K562 (cell line): ENCODE data around the gene BNIP5. TPM values are rescaled to one million over a fixed set of nuclear protein-coding genes. Genes with fewer than 3 reads are reported as not detected.

Experiments used
- ATAC-seq: fragments of 200-7000 bp; cut with Tn5 transposase; 3 replicates; pipeline ENCODE4 v1.9.1; 2020; ENCODE audit warnings: moderate library complexity
- BruUV-seq: library from RNA; stranded (reverse); fragments of 400-500 nt; replicated peaks from 2 replicates; lab custom pipeline; 2021; lab: Mats Ljungman, UMichigan
- CTCF ChIA-PET: fragments of 300-600 bp; formaldehyde crosslinking; extraction: SDS; loops from one replicate; lab custom pipeline; 2021; ENCODE audit warnings: low intra/inter-chr PET ratio; lab: Yijun Ruan, JAX
- POLR2A ChIA-PET: fragments of 300-600, 350-650 bp; sonication (Branson Sonifier 250); formaldehyde crosslinking; extraction: SDS; loops from one replicate; lab custom pipeline; 2021; ENCODE audit warnings: antibody characterized with exemption, inconsistent platforms; lab: Yijun Ruan, JAX
- DNase-seq, 4 experiments: peaks; one replicate each; pipeline versions ENCODE4 v3.0.0 to v3.0.0-alpha.2; 2011 to 2018; ENCODE audit warnings: low spot score in 3 of 4, mixed read lengths in 3 of 4; ENCODE audit errors: extremely low read depth in 1 of 4
- FAIRE-seq: peaks from 2 replicates; lab custom pipeline; 2011; peaks lifted over from hg19 to GRCh38; lab: Jason Lieb, UNC
- H2AFZ ChIP-seq: 2 replicates; pipeline ENCODE4 v1.6.0; 2011; ENCODE audit warnings: low read depth, low read length, control low read depth, inconsistent platforms
- H3K27ac ChIP-seq: fragments of 200-600 bp; 3 replicates; pipeline ENCODE4 v1.8.0; 2011; ENCODE audit warnings: low read depth, mild to moderate bottlenecking, control low read depth, inconsistent platforms, low read length, moderate library complexity, mixed read lengths; ENCODE audit errors: extremely low read depth
- H3K27me3 ChIP-seq, 2 experiments: fragments of 300-600 bp in 1 of 2; 2 replicates in 1 of 2; 3 replicates in 1 of 2; pipeline versions ENCODE4 v1.6.0 to v1.8.0; 2011; ENCODE audit warnings: inconsistent platforms in 2 of 2, low read length in 2 of 2, mild to moderate bottlenecking in 1 of 2, mixed read lengths in 1 of 2, moderate library complexity in 1 of 2; ENCODE audit not compliant: control insufficient read depth in 2 of 2, insufficient read depth in 2 of 2
- H3K36me3 ChIP-seq: fragments of 300-600 bp; 3 replicates; pipeline ENCODE4 v1.8.0; 2011; ENCODE audit warnings: mild to moderate bottlenecking, low read length, inconsistent platforms; ENCODE audit not compliant: control insufficient read depth, insufficient read depth
- H3K4me1 ChIP-seq, 2 experiments: fragments of 200-600 bp in 1 of 2; replicated peaks in 1 of 2; 2 replicates in 1 of 2; 3 replicates in 1 of 2; pipeline versions ENCODE4 v1.5.1 to v1.8.0; 2011; ENCODE audit warnings: inconsistent platforms in 2 of 2, low read length in 2 of 2, mild to moderate bottlenecking in 1 of 2, mixed read lengths in 1 of 2, moderate library complexity in 1 of 2; ENCODE audit not compliant: control insufficient read depth in 2 of 2, insufficient read depth in 2 of 2
- H3K4me2 ChIP-seq: 2 replicates; pipeline ENCODE4 v1.6.1; 2011; ENCODE audit warnings: low read length, control low read depth, inconsistent platforms, mixed read lengths; ENCODE audit not compliant: insufficient read depth
- H3K4me3 ChIP-seq: fragments of 200-600 bp; sonication (generic), shearing (Covaris generic); 2 replicates; pipeline ENCODE4 v1.5.1; 2016; ENCODE audit warnings: control low read depth, inconsistent platforms
- H3K79me2 ChIP-seq: fragments of 200-600 bp; 3 replicates; pipeline ENCODE4 v1.8.0; 2011; ENCODE audit warnings: low read length, inconsistent platforms; ENCODE audit not compliant: control insufficient read depth, insufficient read depth
- H3K9ac ChIP-seq, 2 experiments: 2 replicates each; pipeline versions ENCODE4 v1.6.0 to v1.6.1; 2011; ENCODE audit warnings: low read depth in 2 of 2, low read length in 2 of 2, control low read depth in 1 of 2, inconsistent platforms in 1 of 2, mild to moderate bottlenecking in 1 of 2, mixed read lengths in 1 of 2; ENCODE audit not compliant: insufficient read depth in 1 of 2
- H3K9me1 ChIP-seq: one replicate; pipeline ENCODE4 v1.6.0; 2011; ENCODE audit warnings: inconsistent platforms, mild to moderate bottlenecking, low read length, moderate library complexity; ENCODE audit not compliant: control insufficient read depth, insufficient read depth
- H3K9me3 ChIP-seq: replicated peaks from 2 replicates; pipeline ENCODE4 v1.5.1; 2011; ENCODE audit warnings: low read depth, low read length, inconsistent platforms; ENCODE audit not compliant: control insufficient read depth, insufficient read depth
- H4K20me1 ChIP-seq: replicated peaks from 2 replicates; pipeline ENCODE4 v1.6.1; 2011; ENCODE audit warnings: low read length, inconsistent platforms, mixed read lengths; ENCODE audit not compliant: control insufficient read depth, insufficient read depth
- ATF7 ChIP-seq: fragments of 450-650 bp; IDR thresholded peaks from 2 replicates; pipeline ENCODE4 v1.7.1; 2014; ENCODE audit warnings: mild to moderate bottlenecking, moderate library complexity
- BACH1 ChIP-seq: fragments of 200-800 bp; sonication (Bioruptor generic); IDR thresholded peaks from 2 replicates; pipeline ENCODE4 v1.6.1; 2016; ENCODE audit warnings: missing genetic modification characterization, missing compliant biosample characterization
- BCOR ChIP-seq: fragments of 450-650 bp; IDR thresholded peaks from 2 replicates; pipeline ENCODE4 v1.6.1; 2016
- CHD4 ChIP-seq: fragments of 200-600 bp; sonication (generic); IDR thresholded peaks from 3 replicates; pipeline ENCODE4 v1.6.1; 2012; ENCODE audit warnings: low read depth, mild to moderate bottlenecking, mixed read lengths, low read length, inconsistent platforms; ENCODE audit not compliant: insufficient read depth, insufficient replicate concordance, poor library complexity, severe bottlenecking
- FOSL1 ChIP-seq: fragments of 200-800 bp; sonication (Bioruptor generic); conservative IDR thresholded peaks from 2 replicates; pipeline ENCODE4 v1.6.1; 2016; ENCODE audit warnings: missing genetic modification characterization, missing compliant biosample characterization
- GABPB1 ChIP-seq: sonication (generic); formaldehyde crosslinking; IDR thresholded peaks from 2 replicates; pipeline ENCODE4 v1.8.0; 2022; ENCODE audit warnings: mild to moderate bottlenecking, missing genetic modification reagents
- KDM1A ChIP-seq, 2 experiments: fragments of 450-650 bp; IDR thresholded peaks; 2 replicates each; pipeline ENCODE4 v1.6.1; 2016; ENCODE audit warnings: mild to moderate bottlenecking in 2 of 2
- KDM2B ChIP-seq: fragments of 250-450 bp; sonication (Bioruptor Pico); IDR thresholded peaks from 2 replicates; pipeline ENCODE4 v1.8.0; 2021; ENCODE audit warnings: mild to moderate bottlenecking, moderate library complexity
- MLLT1 ChIP-seq, 2 experiments: fragments of 450-650 bp; IDR thresholded peaks; 2 replicates each; pipeline ENCODE4 v1.6.1; 2016
- MYBL2 ChIP-seq, 2 experiments: fragments of 450-650 bp in 1 of 2; sonication (generic) in 1 of 2; formaldehyde crosslinking in 1 of 2; IDR thresholded peaks; 2 replicates each; pipeline versions ENCODE4 v1.6.1 to v1.8.1; 2017 to 2022; ENCODE audit warnings: borderline replicate concordance in 1 of 2, inconsistent platforms in 1 of 2, low read depth in 1 of 2, mild to moderate bottlenecking in 1 of 2, missing genetic modification reagents in 1 of 2, moderate library complexity in 1 of 2
- PRPF4 ChIP-seq: fragments of 200-400 bp; formaldehyde crosslinking; IDR thresholded peaks from one replicate; pipeline ENCODE4 v1.6.1; 2017; ENCODE audit warnings: low read length, low read depth, mild to moderate bottlenecking; ENCODE audit not compliant: insufficient read depth, poor library complexity, severe bottlenecking
- PTTG1 ChIP-seq: fragments of 450-650 bp; IDR thresholded peaks from 2 replicates; pipeline ENCODE4 v1.6.1; 2016; ENCODE audit warnings: low read depth, mild to moderate bottlenecking, missing genetic modification characterization, missing compliant biosample characterization
- RCOR1 ChIP-seq, 2 experiments: IDR thresholded peaks; 2 replicates each; pipeline ENCODE4 v1.6.1; 2012; ENCODE audit warnings: low read depth in 2 of 2, low read length in 2 of 2, borderline replicate concordance in 1 of 2, improper control_type of control experiment in 1 of 2
- SAP30 ChIP-seq: fragments of 200-600 bp; sonication (generic); IDR thresholded peaks from 2 replicates; pipeline ENCODE4 v1.6.1; 2012; ENCODE audit warnings: borderline replicate concordance, low read depth, mild to moderate bottlenecking, moderate library complexity, low read length, control low read depth, inconsistent platforms; ENCODE audit not compliant: insufficient read depth, poor library complexity, severe bottlenecking
- SFPQ ChIP-seq: fragments of 200-400 bp; formaldehyde crosslinking; IDR thresholded peaks from 2 replicates; pipeline ENCODE4 v1.6.1; 2017; ENCODE audit warnings: mild to moderate bottlenecking, low read depth, low read length, moderate library complexity
- U2AF2 ChIP-seq: fragments of 200-400 bp; formaldehyde crosslinking; optimal IDR thresholded peaks from 2 replicates; pipeline ENCODE3; 2017; ENCODE audit warnings: low read depth, mild to moderate bottlenecking, low read length
- ZNF253 ChIP-seq: fragments of 250-450 bp; sonication (Bioruptor Pico); conservative IDR thresholded peaks from 2 replicates; pipeline ENCODE4 v1.6.1; 2021; ENCODE audit warnings: mild to moderate bottlenecking
- ZNF764 ChIP-seq: fragments of 250-450 bp; sonication (Bioruptor Pico); IDR thresholded peaks from 2 replicates; pipeline ENCODE4 v1.4.0; 2020; ENCODE audit warnings: low read depth, mild to moderate bottlenecking, moderate library complexity
- WGBS: fragments of 100-300 bp; shearing (Covaris generic); methylation state at CpG from one replicate; pipeline ENCODE4 v1.1.6; 2016; ENCODE audit warnings: low coverage, mixed read lengths; ENCODE audit not compliant: insufficient coverage; ENCODE audit errors: missing lambda C conversion rate; 5-methylcytosine and 5-hydroxymethylcytosine counted together
- in situ Hi-C: fragments of 300-500 bp; cut with MboI; formaldehyde crosslinking; loops from 4 replicates; pipeline ENCODE4 v1.15.0; 2018; ENCODE audit warnings: inconsistent platforms, mixed read lengths
- intact Hi-C: fragments of 100-400 bp; cut with micrococcal nuclease; formaldehyde crosslinking; loops from 2 replicates; pipeline ENCODE4 v1.14.2; 2022
- polyA plus RNA-seq, 8 experiments: library from polyadenylated mRNA; depleted of rRNA in 4 of 8; stranded (reverse) in 5 of 8; unstranded in 3 of 8; fragments of >200 nt; fragmentation: Nextera tagmentation in 2 of 8; fragmentation: Illumina TruSeq in 1 of 8; extraction: Ambion mirVana in 2 of 8; extraction: Trizol in 1 of 8; gene quantifications; 2 replicates each; pipeline versions ENCODE4 v1.2.1 to v1.2.3, GENCODE V29; 2011 to 2014; ENCODE audit warnings: inconsistent platforms in 1 of 8, missing spikeins in 1 of 8
- total RNA-seq, 7 experiments: library from RNA; depleted of rRNA in 6 of 7; stranded (reverse); fragments of >200 nt in 6 of 7; fragmentation: Illumina TruSeq in 2 of 7; extraction: Trizol in 2 of 7; gene quantifications; 2 replicates each; pipeline versions ENCODE4 v1.2.1 to v1.2.3, GENCODE V29; 2011 to 2021; ENCODE audit warnings: low replicate concordance in 1 of 7

The BNIP5 gene
- total and polyA plus RNA-seq, 9 of the 15 experiments (the other 6 are each of a cell fraction or from before 2014, with no cell fraction given), result not detected

- no peak for TF ChIP-seq SFPQ
- TF ChIP-seq CHD4, result no peak
- TF ChIP-seq RCOR1 (IDR thresholded peaks at IDR 0.05; ENCODE audit: borderline replicate concordance in 1 of 2, low read depth in 2 of 2, low read length in 2 of 2), result no peak
- no peak for TF ChIP-seq GABPB1 (CRISPR knock-in tag)
- TF ChIP-seq ATF7, result 0 out of 2 replicates have a peak, but pooled peaks have one; percentile 22
These were observed 1.1 kb upstream of the BNIP5 start (continued) for GRCh38 chr6:36337814-36338213.

- POLR2A ChIA-PET, result no interaction called here
- intact Hi-C loops, result no loop called here
- TF ChIP-seq MYBL2 (IDR thresholded peaks at IDR 0.05; ENCODE audit: low read depth) (no peak), MYBL2 (CRISPR knock-in tag; IDR thresholded peaks at IDR 0.05; ENCODE audit: borderline replicate concordance) (no peak), KDM1A (IDR thresholded peaks at IDR 0.05) (peak; percentile 44 to 64; a peak in 3 of 4 replicates), U2AF2 (no peak), BACH1 (no peak), ZNF764 (CRISPR knock-in tag) (no peak), ZNF253 (CRISPR knock-in tag) (no peak), BCOR (peak; percentile 50; the same call in 1 of the 2 replicates), PRPF4 (no peak), FOSL1 (tag) (no peak), MLLT1 (IDR thresholded peaks at IDR 0.05) (no peak), KDM2B (CRISPR knock-in tag) (no peak), PTTG1 (tag) (no peak), SAP30 (no peak)
These were observed 429 bp downstream of the BNIP5 start for GRCh38 chr6:36336208-36336710.

More at GRCh38 chr6:36336208-36336710, 429 bp downstream of the BNIP5 start:
- H2AFZ ChIP-seq, result no peak overlapping the region
- no peaks in the 10 kb centered on the region for H3K79me2 ChIP-seq
- peaks cover 7 to 11% of the 10 kb centered on the region in 2 experiments; a peak in 4 of 5 replicates for H3K4me1 ChIP-seq
- peaks cover 13% of the 10 kb centered on the region; the same call in 1 of the 2 replicates for H4K20me1 ChIP-seq
- peaks cover 53 to 73% of the 10 kb centered on the region in 2 experiments for H3K27me3 ChIP-seq
- FAIRE-seq (no peak), ATAC-seq (no peak), DNase-seq (no peak)
- no peak overlapping the region for H3K4me2 ChIP-seq
- in situ Hi-C loops, result no loop called here
- no peak overlapping the region for H3K4me3 ChIP-seq
- no peak overlapping the region for H3K9ac ChIP-seq
- H3K9me1 ChIP-seq, result no peaks in the 10 kb centered on the region
- CTCF ChIA-PET, result no interaction called here
- BruUV-seq, result no TSS peak
- H3K27ac ChIP-seq, result no peak overlapping the region
- no peaks in the 10 kb centered on the region for H3K9me3 ChIP-seq
- WGBS, result 12% methylated on average over 5 of the region's 5 CpGs
- H3K36me3 ChIP-seq, result no peaks in the 10 kb centered on the region
